Midbrain (tissue), 1 donor: ENCODE measurements around the gene MCM3AP.

Source experiments
- DNase-seq: peaks from one replicate; lab custom pipeline; 2025; lab: John Stamatoyannopoulos, UW

Gene MCM3AP

DNA sequence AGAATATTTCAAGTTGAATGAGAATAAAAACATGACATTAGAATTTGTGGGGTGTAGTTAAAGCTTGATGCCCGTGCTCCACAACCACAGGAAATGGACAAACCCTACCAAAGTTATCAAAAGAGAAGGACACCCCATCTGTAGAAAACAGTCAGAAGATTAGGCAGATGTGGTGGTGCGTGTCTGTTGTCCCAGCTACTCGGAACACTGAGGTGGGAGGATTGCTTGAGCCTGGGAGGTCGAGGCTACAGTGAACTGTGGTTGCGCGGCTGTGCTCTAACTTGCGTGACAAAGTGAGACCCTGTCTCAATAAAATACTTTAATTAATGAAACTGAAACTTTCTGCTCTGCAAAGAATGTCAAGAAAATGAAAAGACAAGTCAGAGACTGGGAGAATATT lies 99.7 kb downstream of the MCM3AP start:
- DNase-seq: no peak
